HG02588 (cell line): ENCODE data around the gene CMTM3.
"Not testable (repeated sequence)": the region's sequence is repeated elsewhere in the genome, so short reads cannot be mapped to it uniquely, and the experiment has no call there.

Source experiments
- ATAC-seq: cut with Tn5 transposase; IDR thresholded peaks from one replicate; pipeline ENCODE4 v1.9.1; 2021; ENCODE audit warnings: mild to moderate bottlenecking, moderate library complexity; ENCODE audit not compliant: unreplicated experiment

Gene CMTM3

GRCh38 chr16:66608241-66609138 is 4.0 kb downstream of the CMTM3 start:
- ATAC-seq = no peak

- ATAC-seq = no peak
These were observed 4.6 kb downstream of the CMTM3 start for GRCh38 chr16:66609139-66609510.

GRCh38 chr16:66610111-66610820 is 5.8 kb downstream of the CMTM3 start:
- no peak for ATAC-seq

- ATAC-seq = not testable (repeated sequence)
These were observed 7.4 kb downstream of the CMTM3 start for GRCh38 chr16:66611911-66612310.

- ATAC-seq = no peak
These were observed 7.9 kb downstream of the CMTM3 start for GRCh38 chr16:66612422-66612821.

- ATAC-seq = no peak
These were observed 9.8 kb downstream of the CMTM3 start for GRCh38 chr16:66614161-66614802.

GRCh38 chr16:66616169-66616568 is 11.7 kb downstream of the CMTM3 start:
- ATAC-seq = no peak

- ATAC-seq = no peak
These were observed 12.1 kb downstream of the CMTM3 start for GRCh38 chr16:66616592-66616991.

- no peak for ATAC-seq
These were observed 12.5 kb downstream of the CMTM3 start for GRCh38 chr16:66617010-66617434.

GRCh38 chr16:66617728-66618127 is 13.2 kb downstream of the CMTM3 start:
- no peak for ATAC-seq

- ATAC-seq = no peak
These were observed 14.3 kb downstream of the CMTM3 start for GRCh38 chr16:66618588-66619375.

GRCh38 chr16:66619534-66620428 is 15.3 kb downstream of the CMTM3 start:
- ATAC-seq = no peak

GRCh38 chr16:66620429-66620795 is 15.9 kb downstream of the CMTM3 start:
- no peak for ATAC-seq

- ATAC-seq = no peak
These were observed 17.5 kb downstream of the CMTM3 start for GRCh38 chr16:66621973-66622372.

GRCh38 chr16:66622863-66623262 is 18.4 kb downstream of the CMTM3 start:
- ATAC-seq = no peak

GRCh38 chr16:66623755-66624154 is 19.3 kb downstream of the CMTM3 start:
- no peak for ATAC-seq

- not testable (repeated sequence) for ATAC-seq
These were observed 23.3 kb downstream of the CMTM3 start for GRCh38 chr16:66627611-66628378.

GRCh38 chr16:66629856-66630255 is 25.4 kb downstream of the CMTM3 start:
- no peak for ATAC-seq
